GM19395 (cell line): ENCODE data around the gene RXYLT1.
A peak's percentile ranks its signal among the peaks of the same experiment; 100 is the strongest.
"Not testable (repeated sequence)": the region's sequence is repeated elsewhere in the genome, so short reads cannot be mapped to it uniquely, and the experiment has no call there.

Source experiments
- ATAC-seq: cut with Tn5 transposase; IDR thresholded peaks from one replicate; pipeline ENCODE4 v1.9.1; 2021; ENCODE audit warnings: mild to moderate bottlenecking, moderate library complexity; ENCODE audit not compliant: unreplicated experiment

RXYLT1 gene

GRCh38 chr12:63779498-63780481 is at the start of gene RXYLT1:
Gene RXYLT1 (plus strand): TSS chr12:63779909. CDS start chr12:63779961, 52 bp downstream.
- peak; percentile 93 for ATAC-seq

- ATAC-seq: not testable (repeated sequence)
These were observed 46.9 kb upstream of the RXYLT1 start for GRCh38 chr12:63732779-63733178.

- not testable (repeated sequence) for ATAC-seq
These were observed 46.1 kb upstream of the RXYLT1 start for GRCh38 chr12:63733585-63733984.

GRCh38 chr12:63740551-63740950 is 39.2 kb upstream of the RXYLT1 start:
- not testable (repeated sequence) for ATAC-seq

DNA sequence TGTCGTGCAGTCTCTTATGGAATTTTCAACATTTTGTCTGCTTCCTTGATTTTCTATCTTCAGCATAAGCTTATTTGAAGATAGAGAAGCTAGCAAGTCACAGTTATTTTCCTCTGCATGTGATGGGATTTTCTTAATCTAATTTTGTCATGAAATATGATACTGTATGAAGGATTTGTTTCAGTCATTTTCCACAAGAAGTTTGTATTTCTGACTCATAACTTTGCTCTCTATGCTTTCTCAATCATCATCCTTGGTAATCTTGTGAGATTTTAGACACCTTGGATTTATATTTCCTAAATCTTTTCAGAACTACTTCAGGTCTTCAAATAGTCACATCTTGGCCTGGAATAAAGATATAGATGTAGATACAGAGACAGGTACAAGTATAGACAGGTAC is 38.3 kb upstream of the RXYLT1 start:
- not testable (repeated sequence) for ATAC-seq

- ATAC-seq: not testable (repeated sequence)
These were observed 35.6 kb upstream of the RXYLT1 start for GRCh38 chr12:63744110-63744509.

DNA sequence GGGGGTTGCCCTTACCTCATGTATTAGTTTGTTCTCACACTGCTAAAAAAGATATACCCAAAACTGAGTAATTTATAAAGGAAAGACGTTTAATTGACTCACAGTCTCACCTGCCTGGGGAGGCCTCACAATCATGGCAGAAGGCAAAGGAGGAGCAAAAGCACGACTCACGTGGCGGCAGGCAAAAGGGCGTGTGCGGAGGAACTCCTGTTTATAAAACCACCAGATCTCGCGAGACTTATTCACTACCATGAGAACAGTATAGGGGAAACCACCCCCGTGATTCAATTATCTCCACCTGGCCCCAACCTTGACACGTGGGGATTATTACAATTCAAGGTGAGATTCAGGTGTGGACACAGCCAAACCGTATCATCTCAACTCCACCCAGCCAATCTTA is 33.2 kb upstream of the RXYLT1 start:
- ATAC-seq: not testable (repeated sequence)

DNA sequence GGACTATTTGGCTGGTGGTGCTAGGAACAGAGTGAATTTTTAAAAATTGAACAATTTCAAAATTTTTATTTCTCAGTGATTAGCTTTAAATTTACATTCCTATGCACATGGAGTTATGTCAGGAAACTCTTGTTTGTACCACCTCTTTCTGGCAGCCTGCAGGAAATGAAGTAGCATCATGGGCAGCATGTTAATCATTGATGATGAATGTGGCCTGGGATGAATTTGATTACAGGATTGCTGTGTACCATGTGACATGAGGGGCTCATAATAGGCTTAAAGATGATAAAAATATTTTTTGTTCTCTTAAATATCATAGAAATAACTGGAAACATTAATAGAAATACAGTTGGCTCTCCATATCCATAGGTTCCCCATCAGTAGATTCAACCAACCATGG is 32.6 kb upstream of the RXYLT1 start:
- not testable (repeated sequence) for ATAC-seq

GRCh38 chr12:63747553-63747952 is 32.2 kb upstream of the RXYLT1 start:
- no peak for ATAC-seq

- peak; percentile 63 for ATAC-seq
These were observed 27.4 kb upstream of the RXYLT1 start for GRCh38 chr12:63752283-63752682.

- ATAC-seq: no peak
These were observed 26.9 kb upstream of the RXYLT1 start for GRCh38 chr12:63752841-63753240.

- no peak for ATAC-seq
These were observed 26.0 kb upstream of the RXYLT1 start for GRCh38 chr12:63753743-63754142.

GRCh38 chr12:63764481-63764880 is 15.2 kb upstream of the RXYLT1 start:
- no peak for ATAC-seq

DNA sequence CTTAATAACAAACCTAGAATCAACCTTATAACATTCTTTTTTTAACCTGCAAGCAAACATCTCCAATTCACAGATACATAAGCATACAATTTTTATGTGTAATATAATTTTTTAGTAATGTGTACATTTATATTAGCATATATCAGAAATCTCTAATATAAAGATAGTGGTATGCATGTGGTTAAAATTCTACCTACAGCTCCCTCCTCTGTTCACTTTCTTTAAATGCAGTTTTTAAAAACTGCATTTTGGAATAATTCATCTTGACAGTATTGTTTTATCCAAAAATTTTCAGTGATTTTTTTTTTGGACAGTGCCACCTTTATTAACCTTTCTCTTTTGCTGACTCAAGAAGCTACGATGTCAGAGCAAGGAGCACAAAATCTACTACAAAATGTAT is 13.2 kb upstream of the RXYLT1 start:
- no peak for ATAC-seq

DNA sequence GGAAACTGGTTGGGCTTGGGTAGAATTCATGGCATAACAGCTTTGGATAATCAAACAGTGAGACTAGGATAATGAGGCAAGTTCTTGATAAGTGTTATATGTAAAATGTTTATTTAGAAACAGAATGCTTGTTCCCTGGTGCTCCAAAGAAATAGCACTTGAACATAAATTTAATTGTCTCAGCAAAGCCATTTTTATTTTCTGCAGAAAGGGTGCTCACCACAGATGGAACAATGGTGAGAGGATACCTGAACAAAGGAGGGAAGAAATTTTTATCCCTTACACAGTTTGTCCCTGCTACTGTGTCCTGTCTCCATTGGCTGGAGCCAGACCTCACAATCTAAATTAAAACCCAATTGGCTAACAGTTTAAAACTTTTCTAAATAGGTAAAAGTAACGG is 9.3 kb upstream of the RXYLT1 start:
- no peak for ATAC-seq

DNA sequence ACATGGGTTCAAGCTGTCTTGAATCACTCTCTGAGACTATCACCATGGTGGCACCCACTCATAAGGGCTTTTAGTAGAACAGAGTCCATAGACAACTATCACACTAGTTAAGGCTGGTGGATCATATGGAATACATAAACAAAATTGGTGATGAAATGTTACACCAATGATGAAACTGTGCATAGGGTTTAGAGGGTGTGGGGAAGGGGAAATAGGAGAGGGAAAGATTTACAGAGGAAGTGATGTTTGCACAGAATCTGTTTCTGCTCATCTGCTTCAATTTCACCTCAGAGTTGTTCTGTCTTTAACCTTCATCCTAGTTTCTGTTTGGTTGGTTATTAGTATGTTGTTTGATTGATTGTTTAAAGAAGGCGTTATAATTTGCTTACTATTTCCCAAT is 2.4 kb upstream of the RXYLT1 start:
- ATAC-seq: no peak

GRCh38 chr12:63782466-63782865 is 2.8 kb downstream of the RXYLT1 start:
- no peak for ATAC-seq

DNA sequence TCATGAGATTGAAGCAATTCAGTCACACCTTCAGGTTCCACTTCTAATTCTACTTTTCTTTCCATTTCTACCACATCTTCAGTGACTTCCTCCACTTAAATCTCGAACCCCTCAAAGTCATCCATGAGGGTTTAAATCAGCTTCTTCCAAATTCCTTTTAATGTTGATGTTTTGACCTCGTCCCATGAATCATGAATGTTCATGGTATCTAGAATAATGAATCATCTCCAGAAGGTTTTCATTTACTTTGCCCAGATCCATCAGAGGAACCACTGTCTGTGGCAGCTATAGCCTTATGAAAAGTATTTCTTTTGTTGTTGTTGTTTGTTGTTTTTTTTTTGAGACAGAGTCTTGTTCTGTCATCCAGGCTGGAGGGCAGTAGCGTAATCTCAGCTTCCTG is 7.6 kb downstream of the RXYLT1 start:
- no peak for ATAC-seq

DNA sequence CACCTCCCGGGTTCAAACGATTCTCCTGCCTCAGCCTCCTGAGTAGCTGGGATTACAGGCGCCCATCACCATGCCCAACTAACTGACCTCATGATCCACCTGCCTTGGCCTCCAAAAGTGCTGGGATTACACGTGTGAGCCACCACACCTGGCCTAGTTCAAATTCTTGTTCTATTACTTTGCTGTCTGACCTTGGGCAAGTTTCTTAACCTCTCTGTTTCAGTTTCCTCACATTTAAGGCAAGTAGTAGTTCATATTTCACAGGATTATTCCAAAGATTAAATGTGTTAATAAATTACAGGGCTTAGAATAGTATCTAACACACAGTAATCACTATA is 10.9 kb downstream of the RXYLT1 start:
- no peak for ATAC-seq

DNA sequence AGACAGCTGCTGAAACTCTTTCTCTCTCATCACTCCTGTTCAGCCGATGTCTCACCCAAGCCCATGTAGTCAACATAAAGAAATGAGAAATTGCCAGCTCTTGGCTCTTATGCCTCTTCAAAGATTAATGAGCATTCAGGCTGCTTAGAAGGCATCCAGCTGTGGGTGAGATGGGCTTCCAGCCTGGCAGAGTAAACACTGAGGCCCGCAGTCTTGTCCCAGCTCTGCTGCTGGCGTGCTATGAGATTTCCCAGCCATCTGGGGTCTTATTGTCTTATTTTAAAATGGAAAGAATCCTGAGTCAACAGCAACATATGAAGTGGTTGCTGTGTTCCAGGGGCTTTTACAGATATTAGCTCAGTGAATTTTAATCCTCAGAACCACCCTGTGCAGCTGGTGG is 12.6 kb downstream of the RXYLT1 start:
- no peak for ATAC-seq

- ATAC-seq: no peak
These were observed 15.5 kb downstream of the RXYLT1 start for GRCh38 chr12:63795032-63795687.

GRCh38 chr12:63795944-63796343 is 16.2 kb downstream of the RXYLT1 start:
- no peak for ATAC-seq
